Right renal cortex interstitium (tissue), 3 donors: ENCODE measurements around the gene NT5C1A. TPM values are rescaled to one million over a fixed set of nuclear protein-coding genes. Genes with fewer than 3 reads are reported as not detected.

Experiments
- DNase-seq, 3 donors: peaks; one replicate each; pipeline ENCODE4 v3.0.0-alpha.2; 2013; ENCODE audit warnings: low read depth in 3 of 3, low spot score in 2 of 3
- polyA plus RNA-seq, 3 donors: library from polyadenylated mRNA; unstranded; fragments of 120-200 nt; gene quantifications; one replicate each; pipeline ENCODE4 v1.2.1, GENCODE V29; 2013; ENCODE audit not compliant: insufficient read length in 3 of 3

Gene NT5C1A
- polyA plus RNA-seq, 3 donors: 0.24 to 0.58 (median 0.31) TPM

- no peak for DNase-seq
Measured at GRCh38 chr1:39690794-39691382, 19.0 kb upstream of the NT5C1A start.

GRCh38 chr1:39690225-39690624, 18.3 kb upstream of the NT5C1A start:
- DNase-seq: no peak

DNA sequence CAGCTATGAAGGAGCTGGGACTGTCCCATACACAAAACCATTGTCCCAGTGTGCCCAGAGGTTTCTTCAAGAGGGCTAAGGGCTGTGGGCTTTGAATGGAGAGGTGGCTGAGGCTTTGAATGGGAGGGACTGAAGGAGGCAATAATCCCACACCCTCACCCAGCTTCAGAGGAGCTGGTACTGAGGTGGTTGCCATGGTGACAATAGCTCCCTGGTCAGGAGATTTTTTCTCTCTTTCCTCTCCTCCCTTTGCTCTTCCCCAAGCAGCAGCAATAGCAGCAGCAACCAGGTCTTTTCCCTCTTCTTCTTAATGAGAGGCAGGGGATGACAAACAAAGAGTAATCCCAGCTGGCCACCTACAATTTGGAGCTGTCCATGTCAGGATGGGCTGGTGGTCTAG, 17.7 kb upstream of the NT5C1A start:
- no peak for DNase-seq

- no peak for DNase-seq
Measured at GRCh38 chr1:39689214-39689613, 17.3 kb upstream of the NT5C1A start.

GRCh38 chr1:39688706-39689105, 16.8 kb upstream of the NT5C1A start:
- DNase-seq: no peak

DNA sequence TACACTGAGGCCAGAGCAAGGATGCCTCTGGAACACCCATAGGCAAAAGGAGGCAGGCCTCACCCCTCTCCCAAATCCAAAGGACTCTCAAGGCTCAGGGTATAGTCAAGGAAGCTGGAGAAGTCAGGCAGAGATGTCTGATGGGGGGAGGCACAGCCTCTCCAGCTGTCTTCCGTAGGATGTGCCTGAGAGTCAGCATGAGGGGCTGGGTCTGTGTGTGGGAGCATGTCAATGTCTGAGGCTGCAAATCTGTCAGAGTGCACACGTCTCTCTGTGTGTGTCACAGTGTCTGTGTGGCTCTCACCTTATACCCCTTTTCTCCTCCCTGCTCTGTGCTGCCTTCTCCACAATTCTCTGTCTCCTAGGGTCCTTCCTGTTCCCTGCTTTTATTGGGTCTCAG, 15.3 kb upstream of the NT5C1A start:
- no peak for DNase-seq

- DNase-seq: no peak
Measured at GRCh38 chr1:39685071-39685470, 13.2 kb upstream of the NT5C1A start.

GRCh38 chr1:39684313-39684664, 12.4 kb upstream of the NT5C1A start:
- no peak for DNase-seq

DNA sequence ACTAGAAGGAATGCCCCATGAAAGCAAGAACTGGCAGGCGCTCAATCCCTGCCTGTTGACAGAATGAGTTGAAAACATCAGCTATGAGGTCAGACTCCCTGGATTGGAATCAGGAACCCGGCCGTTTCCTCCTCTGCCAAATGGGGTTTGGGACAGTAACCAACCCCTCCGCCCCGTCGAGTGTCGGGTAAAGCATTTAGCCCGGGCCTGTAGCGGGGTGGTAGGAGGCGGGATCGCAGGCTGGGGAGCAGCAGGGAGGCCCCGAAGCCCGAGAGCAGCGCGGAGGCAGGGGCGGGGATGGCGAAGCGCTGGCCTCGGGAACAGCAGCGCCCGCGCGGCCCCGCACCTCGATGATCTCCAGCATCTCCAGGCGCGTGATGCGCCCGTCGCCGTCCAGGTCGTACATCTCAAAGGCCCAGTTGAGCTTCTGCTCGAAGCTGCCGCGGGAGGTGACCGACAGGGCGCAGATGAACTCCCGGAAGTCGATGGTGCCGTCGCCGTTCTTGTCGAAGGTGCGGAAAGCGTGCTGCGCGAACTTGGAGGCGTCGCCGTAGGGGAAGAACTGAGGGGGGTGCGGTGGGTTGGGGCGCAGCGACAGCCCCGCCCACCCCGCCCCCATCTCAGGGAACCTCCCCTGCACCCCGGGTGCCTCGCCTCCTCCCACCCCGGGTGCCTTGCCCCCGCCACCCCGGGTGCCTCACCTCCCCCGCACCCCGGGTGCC, 11.8 kb upstream of the NT5C1A start:
- DNase-seq: no peak

DNA sequence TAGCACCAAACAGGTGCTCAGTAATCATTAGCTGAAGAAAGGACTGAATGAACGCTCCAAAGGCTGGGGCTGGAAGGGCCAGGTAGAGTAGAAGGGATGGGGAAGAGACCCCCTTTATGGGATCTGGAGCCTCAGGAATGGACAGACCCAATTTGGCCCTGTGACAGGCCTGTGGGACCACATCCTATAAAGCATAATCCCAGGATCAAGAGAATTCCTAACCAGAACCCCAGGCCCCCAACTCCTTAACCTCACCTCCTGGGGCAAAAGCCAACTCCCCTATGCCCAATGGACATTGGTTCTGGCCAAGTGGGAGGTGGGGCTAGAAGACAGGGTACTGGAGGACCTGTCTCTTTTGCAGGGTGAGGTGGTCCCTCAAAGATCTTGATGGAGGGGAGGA, 10.1 kb upstream of the NT5C1A start:
- DNase-seq: no peak

GRCh38 chr1:39681294-39681693, 9.4 kb upstream of the NT5C1A start:
- DNase-seq: no peak

- no peak for DNase-seq
Measured at GRCh38 chr1:39680751-39681150, 8.8 kb upstream of the NT5C1A start.

DNA sequence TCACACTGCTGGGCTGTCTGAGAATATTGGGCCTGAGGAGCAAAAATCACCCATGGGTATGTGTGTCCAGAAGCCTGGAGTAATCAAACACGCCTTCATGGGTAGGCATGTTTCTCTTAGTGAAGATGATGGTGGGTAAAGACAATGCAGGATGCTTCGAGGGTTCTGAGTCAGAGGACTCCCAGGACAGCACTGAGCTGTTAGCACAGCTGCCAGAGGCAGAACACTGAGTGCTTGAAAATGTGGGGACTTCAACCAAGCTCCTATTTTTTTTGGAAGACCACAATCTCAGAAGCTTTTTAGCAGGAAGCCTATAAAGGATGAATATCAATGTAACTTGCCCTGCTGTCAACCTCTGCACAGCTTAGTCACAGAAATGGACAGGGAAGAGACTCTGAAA, 7.9 kb upstream of the NT5C1A start:
- DNase-seq: no peak

- no peak for DNase-seq
Measured at GRCh38 chr1:39678889-39679288, 7.0 kb upstream of the NT5C1A start.

GRCh38 chr1:39677645-39678044, 5.7 kb upstream of the NT5C1A start:
- no peak for DNase-seq

DNA sequence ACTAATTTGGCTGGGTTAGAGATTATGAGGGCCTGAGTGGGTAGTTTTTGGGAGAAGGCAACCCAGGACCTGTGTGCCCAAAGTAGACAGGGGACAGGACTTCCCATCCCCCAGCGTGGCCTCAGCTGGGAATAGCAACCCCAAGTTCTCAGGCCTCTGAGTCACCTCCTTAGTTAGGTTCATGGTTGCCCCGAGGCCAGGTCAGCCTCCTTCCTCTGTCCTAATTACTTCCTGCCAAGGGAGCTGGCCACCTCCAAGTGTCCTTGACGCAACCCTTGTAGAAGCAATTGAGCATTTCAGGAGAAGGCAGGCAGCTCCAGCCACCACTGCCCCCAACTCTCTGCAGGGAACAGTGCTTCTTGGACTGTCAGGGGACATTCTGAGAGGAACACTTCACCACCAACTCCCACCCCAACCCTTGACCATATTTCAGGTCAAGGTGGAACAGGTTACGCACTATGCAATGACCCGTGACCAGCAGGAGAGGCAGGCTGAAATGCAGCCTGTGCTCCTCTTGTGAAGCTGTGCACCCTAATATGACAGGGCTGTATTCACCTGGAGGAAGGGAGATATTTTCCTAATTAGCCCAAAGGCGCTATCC, 5.1 kb upstream of the NT5C1A start:
- no peak for DNase-seq

DNA sequence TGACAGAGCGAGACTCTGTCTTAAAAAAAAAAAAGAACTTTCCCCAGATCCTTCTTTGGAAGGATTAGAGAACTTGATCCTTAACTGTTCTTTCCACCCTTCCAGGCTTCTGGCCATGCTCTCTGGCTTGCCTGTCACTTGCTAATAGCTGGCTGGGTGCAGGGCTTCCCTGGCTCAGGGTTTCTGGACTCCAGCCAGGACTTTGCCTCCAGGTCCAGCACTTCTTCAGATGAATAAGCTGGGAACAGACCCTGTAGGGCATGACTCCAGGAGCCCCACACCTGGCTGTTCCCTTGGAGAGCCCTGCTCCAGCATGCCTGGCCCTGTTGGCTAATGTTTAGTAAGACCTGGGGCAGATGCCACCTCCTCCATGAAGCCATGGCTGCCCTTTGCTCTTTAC, 3.3 kb upstream of the NT5C1A start:
- no peak for DNase-seq

DNA sequence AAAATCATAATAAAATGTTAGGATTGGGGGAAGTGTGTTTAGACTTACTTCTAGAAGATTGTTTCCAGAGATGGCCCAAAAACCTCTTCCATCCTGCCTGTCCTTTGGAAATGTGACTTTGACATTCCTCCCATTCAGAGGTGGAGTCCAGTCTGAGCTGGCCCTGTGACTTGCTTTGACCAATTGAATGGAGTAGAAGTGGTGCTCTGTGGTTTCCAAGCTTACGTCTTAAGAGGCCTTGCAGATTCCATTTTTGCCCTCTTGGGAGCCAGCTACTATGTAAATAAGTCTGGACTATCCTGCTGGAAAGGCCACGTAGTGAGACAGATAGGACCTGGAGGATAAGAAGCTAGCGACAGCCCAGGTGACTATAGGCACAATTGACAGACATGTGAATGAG, 1.3 kb upstream of the NT5C1A start:
- DNase-seq: no peak

- DNase-seq: no peak
Measured at GRCh38 chr1:39672551-39672947, 642 bp upstream of the NT5C1A start.

- DNase-seq: no peak
Measured at GRCh38 chr1:39671433-39671792, 494 bp downstream of the NT5C1A start.

DNA sequence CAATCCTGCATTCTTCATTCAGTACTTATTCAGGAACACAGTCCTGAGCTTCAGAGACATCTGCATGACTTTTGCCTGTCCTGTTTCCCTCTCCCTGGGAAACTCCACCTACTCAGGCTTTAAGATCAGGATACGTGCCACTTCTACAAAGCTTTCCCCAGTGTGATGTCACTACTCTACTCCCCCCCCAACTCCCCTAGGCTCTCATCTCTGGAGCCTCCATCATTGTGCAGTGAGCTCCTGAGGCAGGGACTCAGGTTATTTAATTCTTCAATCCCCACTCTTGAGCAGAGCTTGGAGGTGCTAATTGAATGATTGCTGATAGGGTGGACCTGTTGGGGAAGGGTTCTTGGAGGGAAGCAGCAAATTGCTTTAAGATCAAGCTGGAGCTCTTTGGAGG, 1.2 kb downstream of the NT5C1A start:
- DNase-seq: no peak

DNA sequence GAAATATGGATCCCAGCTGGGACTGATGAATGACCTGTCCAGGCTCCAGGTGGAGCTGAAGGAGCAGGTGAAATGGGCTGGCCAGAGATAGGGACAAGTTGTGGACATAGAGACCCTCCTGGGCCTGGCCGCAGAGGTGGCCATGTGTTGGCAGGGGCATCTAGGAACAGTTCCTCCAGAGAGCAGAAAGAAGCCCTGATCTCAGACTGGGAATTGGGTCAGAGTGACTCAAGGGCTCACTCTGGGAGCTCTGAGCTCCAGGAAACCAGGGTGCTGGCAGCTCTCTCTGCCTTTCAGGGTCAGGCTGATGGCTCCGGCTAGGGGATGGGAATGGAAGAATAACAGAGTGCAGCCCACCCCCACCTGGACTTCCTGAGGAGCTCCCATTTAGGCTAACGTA, 3.0 kb downstream of the NT5C1A start:
- DNase-seq: no peak

GRCh38 chr1:39668111-39668510, 3.8 kb downstream of the NT5C1A start:
- DNase-seq: no peak
